IPS DF 19.7 (cell line): Measurements from ENCODE around the gene DHX15.
"Not testable (repeated sequence)": the region's sequence is repeated elsewhere in the genome, so short reads cannot be mapped to it uniquely, and the experiment has no call there.

Experiments used
- DNase-seq: peaks from one replicate; pipeline ENCODE4 v3.0.0-alpha.2; 2013; ENCODE audit warnings: low read depth, low spot score

The DHX15 gene

DNA sequence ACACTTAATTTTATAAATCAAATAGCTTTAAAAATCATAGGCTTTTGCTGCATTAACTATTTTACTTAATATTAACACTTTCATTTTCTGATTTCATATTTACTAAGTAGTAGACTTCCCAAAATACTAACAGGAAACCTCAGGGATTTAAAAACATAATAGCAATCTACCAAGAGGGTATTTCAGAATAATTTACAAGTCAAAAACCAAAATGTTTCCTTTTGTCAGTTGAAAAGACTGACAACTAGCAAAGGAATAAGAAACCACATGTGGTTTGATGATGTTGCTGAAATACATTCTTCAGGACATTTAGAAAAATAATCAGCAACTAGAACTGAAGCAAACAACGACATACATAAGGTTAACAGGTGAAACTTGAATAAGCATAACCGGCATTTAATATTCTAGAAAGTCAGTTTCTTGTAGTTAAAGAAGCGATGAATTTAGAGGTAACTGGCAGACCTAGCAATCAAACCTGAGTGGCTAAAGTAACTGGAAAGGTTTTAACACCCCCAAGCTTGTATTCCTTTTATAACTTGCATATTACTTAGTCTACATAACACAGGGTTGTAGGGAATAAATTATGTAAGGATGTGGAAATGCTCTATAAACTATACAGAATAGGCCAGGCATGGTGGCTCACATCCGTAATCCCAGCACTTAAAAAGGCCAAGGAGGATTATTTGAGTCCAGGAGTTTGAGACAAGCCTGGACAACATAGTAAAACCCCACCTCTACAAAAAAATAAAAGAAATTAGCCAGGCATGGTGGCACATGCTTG lies 40.0 kb downstream of the DHX15 start:
- DNase-seq: no peak

DNA sequence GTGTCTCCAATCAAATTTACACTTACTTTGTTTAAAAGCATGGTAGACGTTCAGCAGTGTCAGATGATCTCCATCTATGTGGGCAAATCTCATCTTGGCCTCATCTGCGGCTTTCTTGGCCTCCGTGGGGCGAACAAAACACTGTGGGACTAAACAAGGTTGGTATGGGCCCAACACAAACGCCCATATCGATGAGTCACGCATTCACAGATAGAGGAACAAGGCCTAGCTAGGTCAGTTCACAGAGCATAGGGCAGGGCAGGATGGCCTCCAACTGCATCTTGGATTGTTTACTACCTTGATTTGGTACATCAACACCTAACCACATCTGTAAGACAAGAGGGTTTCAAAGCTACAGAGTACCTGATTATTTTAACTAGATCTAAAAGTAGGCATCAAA lies 47.3 kb downstream of the DHX15 start:
- DNase-seq: no peak

DNA sequence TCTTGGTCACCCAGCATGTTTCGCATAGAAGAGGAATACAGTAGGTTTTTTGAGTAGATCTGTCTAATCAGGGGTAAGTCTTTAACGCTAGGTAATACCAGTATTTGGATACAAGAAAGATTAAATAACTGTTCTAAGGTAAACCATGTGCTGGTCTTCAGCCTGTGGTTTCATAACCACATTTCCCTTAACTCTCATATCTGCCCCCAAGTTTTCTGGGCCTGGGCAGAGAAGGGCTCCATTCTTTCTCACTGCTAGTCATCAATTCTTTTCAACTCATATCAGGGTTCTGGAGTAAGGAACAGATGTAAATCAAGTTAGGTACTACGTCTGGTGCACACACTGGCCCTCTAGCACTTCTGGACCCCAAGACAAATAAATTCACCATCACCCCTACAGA lies 49.0 kb downstream of the DHX15 start:
- no peak for DNase-seq

DNA sequence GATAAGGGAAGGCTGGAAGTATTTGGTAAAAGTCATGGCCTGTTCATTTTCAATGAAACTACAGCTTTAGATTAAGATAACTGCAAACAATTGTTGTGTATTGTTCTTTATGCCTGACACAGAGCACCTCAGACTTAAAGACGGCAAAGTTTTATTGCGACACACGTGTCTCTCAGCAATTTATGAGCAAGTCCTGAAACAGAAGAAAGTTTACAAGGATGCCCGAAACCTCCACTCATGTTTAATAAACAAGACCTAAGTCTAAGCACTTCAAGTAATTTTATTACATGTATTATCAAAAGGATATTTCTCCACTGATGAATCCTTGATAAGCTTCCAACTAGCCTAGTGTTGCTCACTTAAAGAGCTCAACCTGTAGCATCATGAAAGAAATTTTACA lies 51.0 kb downstream of the DHX15 start:
- no peak for DNase-seq

DNA sequence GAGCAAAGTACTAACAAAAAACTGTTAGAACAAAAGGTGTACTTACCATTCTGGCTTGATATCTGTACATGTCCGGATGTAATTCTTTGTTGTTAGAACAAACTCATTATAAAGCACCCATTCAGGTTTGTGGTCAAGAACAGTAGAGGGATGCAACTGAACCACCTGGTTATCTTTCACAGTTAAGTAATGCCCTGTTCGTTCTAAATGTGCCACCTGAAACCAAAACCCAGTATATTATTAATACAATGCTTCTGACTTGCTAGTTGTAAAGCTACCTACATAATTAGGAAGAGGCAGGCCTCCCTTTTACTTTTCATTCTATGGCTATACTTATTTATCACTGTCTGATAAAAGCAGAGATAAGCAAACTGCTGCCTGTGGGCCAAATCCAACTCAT lies 54.8 kb downstream of the DHX15 start:
- DNase-seq: no peak

DNA sequence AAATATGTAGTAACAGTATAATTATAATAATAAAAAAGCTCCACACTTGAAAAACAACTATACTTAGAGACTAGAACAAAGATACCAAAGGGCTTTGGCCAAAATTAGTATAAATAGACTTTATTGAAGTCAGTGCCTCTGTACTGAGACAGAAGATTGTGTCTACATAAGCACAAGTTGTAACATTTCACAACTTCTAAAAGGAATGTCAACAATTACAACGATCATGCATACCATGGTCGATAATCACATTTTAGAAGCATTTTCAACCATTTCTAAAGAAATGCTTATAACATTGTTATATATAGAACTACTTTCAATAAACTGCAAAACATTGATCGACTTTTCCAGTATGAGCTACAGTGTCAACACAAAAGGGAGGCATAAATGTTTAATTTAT lies 57.0 kb downstream of the DHX15 start:
- no peak for DNase-seq

DNA sequence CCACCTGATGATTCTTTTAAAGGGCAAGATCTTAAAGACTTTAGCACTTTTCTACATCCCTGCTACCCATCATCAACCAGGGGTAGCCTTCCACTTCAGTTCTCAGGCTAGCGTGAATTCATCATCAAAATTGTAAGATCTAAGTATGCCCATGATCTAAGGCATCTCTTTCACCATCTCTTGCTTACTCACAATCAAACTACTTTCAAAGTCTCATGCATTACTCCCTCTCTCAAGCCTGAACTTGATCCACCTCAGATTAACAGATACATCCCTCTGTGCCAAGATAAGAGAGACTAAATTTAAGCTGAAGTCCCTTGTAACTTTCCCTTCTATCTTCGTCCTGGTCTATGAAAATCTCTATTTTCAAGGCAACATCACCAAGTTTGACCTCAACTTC lies 62.8 kb downstream of the DHX15 start:
- no peak for DNase-seq

DNA sequence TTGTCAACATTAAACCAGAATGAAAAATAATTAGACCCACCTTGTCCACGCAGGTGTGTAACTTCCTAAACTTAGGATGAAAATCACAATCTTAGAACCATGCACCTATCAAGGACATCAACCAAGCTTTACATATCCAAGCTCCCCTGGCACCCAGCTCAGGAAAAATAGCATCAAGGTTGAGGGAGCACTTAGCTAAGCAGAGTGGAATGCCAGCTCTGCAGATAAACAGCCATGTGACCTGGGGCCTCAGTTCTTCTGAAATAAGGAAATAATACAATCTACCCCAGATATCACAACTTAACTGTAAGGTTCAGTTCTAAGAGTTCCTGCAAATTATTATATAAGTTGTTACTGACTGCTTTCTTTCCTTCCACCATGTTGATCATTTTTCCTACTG lies 64.7 kb downstream of the DHX15 start:
- DNase-seq: no peak

DNA sequence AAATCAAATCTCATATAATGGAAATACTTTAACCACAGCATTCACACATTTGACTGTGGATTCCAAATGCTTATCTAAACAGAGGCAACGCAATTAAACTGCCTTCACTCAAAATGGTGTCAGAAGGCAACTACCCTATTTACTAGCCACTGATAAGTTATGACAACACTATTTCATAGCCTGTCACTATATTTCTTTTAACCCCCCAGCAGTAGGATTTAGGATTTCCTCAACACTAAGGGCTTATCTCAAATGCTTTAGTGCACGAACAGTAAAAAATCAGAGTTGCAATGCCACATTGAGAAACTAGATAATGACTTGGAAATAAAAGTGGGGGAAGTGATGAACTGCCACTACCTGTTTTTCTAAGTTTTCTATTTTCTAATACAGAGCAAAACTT lies 66.7 kb downstream of the DHX15 start:
- DNase-seq: no peak

DNA sequence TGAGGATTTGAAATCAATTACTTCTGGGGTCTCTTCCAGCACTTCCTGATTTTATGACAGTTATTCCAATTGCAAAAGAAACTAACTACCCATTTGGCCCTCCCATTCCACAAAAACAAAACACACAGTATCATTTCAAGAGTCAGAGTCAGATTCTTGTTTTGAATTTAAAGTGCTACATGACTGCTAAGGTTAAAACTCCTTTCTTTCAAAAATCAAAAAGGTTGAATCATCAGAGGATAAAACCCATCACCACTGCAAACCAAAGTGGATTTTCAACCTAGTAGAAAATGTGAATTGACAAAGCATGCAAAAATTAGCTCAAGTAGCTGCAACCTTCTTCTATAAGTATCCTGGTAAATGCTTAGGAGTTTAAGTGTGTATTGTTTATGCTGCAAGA lies 67.4 kb downstream of the DHX15 start:
- DNase-seq: no peak

DNA sequence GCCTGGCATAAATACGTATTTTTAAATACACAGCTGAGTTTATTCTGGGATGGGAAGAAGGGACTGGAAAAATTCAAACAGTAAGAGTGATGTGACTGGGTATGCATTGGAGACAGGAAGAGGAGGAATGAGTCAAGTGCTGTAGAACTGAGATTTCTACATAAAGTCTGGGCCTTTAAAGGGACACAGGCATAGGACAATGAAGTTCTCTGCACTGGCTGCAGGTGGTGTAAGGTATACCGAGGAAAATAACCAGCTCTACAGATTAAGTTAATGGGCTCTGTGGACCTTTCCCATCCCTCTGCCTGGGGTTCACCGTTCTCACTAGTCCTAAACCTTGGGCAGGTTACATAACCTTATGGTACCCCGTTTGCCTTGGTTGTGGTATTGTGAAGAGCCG lies 68.7 kb downstream of the DHX15 start:
- no peak for DNase-seq

DNA sequence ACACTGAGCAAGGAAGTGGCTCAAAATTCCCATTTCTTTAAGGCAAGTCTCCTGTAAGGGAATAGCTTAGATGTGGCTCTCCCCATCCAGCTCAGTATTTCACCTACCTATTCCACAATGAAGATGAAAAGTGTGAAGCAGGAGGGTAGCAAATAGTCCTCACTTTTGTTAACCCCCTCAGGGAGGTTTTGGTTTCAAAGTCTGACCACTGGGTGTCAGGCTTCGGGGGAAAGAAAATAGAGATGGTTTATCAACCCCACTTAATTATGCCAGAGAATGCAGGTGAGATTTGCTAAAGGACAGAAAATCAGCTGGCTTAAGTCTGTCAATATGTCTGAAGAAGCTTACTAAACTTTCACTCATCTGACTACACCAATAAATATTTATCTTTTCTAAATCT lies 69.5 kb downstream of the DHX15 start:
- DNase-seq: no peak

DNA sequence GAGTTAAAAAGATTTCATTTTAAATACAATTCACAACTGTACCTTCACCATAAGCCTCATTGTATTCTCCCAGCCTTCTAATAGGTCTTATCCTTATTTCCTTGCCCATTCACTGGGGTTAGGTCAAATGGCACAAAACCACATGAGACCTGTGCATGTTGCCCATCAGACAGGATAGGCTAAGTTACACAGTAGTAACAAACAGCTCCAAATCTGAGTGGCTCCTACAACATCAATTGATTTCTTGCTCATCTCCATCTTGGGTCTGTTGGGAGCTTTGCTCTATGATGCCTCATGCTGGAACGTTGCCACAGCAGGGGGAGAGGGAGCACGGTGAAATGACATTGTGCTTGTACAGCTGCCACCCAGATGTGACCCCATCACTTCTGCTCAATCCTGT lies 70.6 kb downstream of the DHX15 start:
- DNase-seq: no peak

DNA sequence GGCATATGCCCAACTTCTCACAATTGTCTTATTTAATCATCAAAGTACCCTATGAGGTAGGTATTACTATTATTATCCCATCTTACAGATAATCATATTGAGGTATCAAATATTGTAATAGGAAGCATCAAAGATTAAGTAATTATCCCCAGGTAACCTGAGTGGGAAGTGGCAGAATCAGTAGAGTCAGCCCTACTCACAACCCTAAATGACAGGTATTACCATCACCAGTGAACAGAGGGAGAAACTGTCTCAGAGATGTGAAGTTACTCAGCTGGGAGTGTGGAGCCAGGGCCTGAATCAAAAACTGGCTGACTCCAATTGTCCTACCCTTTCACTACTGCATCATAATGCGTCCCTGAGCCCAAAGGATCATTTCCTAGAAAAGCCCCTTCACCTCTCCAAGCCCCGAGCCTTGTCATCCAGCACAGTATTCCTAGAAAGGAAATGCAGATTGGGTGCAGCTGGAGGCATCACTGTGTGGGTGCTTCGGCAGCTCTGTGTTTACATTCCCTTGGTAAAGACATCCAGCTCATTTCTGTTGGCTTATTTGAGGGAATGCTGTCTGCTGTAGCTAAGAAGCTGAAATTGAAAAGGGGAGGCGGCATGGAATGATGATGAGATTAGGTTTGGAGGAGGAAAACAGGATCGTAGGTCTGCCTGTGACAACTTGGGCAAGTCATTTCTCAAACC lies 72.8 kb downstream of the DHX15 start:
- no peak for DNase-seq

DNA sequence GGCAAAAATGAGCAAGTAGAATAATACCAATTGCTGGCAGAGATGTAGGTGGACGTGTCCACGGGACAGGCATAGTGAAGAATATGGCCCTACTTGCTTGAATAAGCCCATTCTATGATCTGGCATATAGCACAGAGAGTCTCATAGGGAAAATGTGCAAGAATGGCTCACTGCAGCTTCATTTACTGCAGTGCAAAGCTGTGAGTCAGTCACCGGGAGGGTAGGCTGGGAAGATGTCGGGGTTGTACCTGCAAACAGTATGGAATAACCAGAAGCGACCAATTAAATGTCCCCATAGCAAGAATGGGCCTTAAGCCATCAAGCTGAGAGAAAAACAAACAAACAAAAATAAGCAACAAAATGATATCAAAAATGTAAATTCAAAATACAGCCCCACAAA lies 74.3 kb downstream of the DHX15 start:
- no peak for DNase-seq

DNA sequence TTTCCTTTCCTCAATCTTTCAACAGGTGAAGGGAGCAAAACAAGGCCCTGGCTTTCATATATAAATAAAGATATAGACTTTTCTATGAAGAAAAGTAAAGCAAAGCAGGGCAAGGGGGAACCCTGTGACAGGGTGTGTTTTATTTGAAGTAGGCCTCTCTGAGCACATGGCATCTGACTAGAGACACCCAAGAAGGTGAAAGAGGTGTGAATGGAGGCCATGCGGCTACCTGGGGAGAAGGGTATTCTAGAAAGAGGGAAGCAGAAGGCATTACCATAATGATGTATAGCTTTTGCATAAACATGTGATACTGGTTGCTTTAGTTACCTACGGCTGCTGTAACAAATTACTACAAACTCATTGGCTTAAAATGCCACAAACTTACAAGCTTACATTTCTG lies 75.8 kb downstream of the DHX15 start:
- no peak for DNase-seq

DNA sequence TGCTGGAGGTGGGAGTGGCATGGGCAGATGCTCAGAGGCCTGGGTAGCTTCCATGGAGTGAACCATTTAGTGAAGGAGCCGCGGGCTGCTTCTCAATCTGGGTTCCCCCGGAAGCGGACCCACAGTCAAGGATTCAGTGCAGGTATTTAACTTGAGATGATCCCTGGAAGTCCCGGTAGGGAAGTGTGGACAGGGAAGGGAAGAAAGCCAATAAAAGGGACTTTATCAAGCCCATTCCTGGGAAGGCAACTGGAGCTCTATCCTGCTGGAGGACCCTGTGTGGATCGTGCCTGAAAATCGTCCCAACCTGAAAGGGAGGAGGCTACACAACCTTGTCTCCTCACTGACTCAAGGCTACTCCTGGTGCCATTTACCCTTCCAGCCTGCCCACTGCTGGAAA lies 76.9 kb downstream of the DHX15 start:
- DNase-seq: no peak

DNA sequence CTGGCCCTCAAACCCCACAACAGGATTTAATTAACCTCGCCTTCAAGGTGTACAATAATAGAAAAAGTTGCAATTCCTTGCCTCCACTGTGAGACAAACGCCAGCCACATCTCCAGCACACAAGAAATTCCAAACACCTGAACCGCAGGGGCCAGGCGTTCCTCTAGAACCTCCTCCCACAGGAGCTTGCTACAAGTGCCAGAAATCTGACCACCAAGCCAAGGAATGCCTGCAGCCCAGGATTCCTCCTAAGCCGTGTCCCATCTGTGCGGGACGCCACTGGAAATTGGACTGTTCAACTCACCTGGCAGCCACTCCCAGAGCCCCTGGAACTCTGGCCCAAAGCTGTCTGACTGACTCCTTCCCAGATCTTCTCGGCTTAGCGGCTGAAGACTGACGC lies 81.3 kb downstream of the DHX15 start:
- not testable (repeated sequence) for DNase-seq

DNA sequence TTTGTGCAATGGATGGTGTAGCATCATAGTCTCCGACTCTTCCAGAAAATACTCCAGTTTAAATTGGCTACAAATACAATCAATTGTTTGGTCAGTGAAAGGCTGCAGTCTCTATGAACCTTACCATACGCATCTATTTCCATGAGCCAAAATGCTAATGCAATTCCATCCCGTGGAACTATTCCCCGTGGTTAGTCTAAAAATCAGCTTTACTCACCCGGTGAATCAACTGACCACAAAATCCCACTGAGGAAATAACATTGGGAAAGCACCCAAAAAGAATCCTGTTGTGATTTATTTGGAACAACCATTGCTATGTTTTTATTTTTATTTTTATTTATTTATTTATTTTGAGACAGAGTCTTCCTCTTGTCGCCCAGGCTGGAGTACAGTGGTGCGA lies 87.1 kb downstream of the DHX15 start:
- DNase-seq: no peak

DNA sequence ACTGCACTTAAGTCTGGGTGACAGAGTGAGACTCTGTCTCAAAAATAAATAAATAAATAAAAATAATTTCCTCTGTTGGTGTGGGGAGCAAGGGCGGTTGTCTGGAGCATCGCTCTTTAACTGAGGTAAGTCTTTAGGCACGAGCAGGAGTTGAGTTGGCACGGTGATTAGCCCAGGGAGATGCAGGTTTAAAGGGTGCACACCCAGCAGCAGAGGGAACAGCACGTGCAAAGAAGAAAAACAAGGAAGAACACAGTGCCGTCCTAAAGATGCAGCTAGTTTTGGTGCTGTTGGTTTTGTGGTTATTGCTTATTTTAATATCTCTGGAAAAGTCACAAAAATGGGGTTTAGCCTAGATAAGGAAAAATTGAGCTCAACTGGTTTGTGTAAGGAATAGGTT lies 87.8 kb downstream of the DHX15 start:
- no peak for DNase-seq

DNA sequence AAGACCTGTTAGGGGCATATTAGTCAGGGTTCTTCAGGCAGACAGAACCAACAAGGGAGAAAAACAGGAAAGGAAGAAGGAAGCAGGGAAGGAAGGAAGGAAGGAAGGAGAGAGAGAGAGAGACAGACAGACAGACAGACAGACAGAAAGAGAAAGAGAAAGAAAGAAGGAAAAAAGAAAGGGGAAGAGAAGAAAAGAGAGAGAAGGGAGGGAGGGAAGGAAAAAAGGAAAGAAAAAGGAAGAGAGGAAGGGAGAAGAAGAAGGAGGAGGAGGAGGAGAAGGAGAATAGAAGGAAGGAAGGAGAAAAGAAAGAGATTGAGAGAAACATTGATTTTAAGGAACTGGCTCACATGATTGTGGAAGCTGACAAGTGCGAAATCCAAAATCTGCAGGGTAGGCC lies 89.0 kb downstream of the DHX15 start:
- DNase-seq: no peak

DNA sequence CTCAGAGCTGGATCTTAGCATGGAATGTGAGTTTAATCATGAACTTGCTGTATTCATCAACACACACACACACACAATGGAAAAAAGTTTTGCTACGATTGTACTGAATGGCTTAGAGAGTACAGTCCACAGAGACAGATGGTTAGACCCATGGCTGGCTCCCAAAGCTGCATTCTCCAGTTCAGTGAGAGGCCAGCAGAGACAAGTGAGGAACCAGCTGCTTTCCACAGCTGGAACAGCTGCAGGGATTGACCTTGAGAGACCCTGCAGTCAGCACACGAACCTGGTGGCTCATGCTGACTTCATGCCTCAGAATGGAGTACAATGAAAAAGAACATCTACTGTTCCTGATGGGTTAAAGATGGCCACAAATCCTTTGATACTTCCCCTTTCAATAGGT lies 94.5 kb downstream of the DHX15 start:
- DNase-seq: no peak

DNA sequence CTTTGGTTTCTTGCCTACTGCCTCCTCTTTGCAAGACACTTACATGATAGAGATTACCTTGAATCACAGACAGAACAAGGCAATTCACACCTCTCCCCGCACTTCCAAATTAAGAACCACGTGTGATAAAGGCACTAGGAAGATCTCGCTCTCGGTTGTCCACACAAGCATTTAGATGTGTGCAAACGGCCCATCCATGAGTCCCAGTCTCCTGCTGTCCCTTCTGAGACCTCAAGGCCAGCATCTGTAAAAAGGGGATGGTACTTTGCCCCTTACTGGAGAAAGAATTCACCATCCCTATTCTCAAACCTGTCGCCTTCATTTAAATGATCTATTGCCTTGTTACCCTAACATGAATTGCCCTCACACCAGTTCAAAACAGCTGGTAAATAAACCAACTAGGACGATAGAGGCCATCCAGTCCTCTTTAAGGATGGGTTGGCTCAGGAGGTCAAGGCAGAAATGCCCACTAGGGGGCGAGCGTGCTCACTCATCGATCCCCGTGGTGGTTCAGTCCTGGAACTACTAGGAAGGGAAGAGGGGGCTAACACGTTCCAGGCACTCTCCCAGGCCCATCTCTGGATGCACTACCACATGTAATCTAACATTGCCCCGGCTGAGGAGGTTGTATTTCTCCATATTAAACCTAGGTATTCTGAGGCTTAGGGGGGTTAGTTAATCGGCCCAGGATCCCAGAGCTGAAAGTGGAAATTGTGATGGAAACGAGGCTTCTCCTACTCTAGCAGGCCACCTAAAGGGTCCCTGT lies 95.8 kb downstream of the DHX15 start:
- DNase-seq: no peak
